ENCODE measurements around the gene CDKN2D. TPM values are rescaled to one million over a fixed set of nuclear protein-coding genes. Genes with fewer than 3 reads are reported as not detected.

CDKN2D gene
- 17.2 TPM for total RNA-seq

GRCh38 chr19:10568826-10569651 is at the start of gene CDKN2D:
CDKN2D (minus strand) TSS chr19:10568979; CDS start chr19:10568653, 326 bp downstream.
- peak; percentile 98 for DNase-seq

- no peak for DNase-seq
Observed at GRCh38 chr19:10617409-10618121, 48.8 kb upstream of the CDKN2D start.

- DNase-seq: no peak
Observed at GRCh38 chr19:10615429-10616023, 46.7 kb upstream of the CDKN2D start.

GRCh38 chr19:10612499-10613119 is 43.8 kb upstream of the CDKN2D start:
- DNase-seq: no peak

GRCh38 chr19:10611907-10612306 is 43.1 kb upstream of the CDKN2D start:
- no peak for DNase-seq

- no peak for DNase-seq
Observed at GRCh38 chr19:10604460-10604980, 35.7 kb upstream of the CDKN2D start.

- no peak for DNase-seq
Observed at GRCh38 chr19:10603873-10604459, 35.2 kb upstream of the CDKN2D start.

- DNase-seq: peak; percentile 30
Observed at GRCh38 chr19:10603084-10603872, 34.5 kb upstream of the CDKN2D start.

- DNase-seq: peak; percentile 51
Observed at GRCh38 chr19:10602330-10603083, 33.7 kb upstream of the CDKN2D start.

GRCh38 chr19:10601999-10602329 is 33.2 kb upstream of the CDKN2D start:
- DNase-seq: no peak

- no peak for DNase-seq
Observed at GRCh38 chr19:10600149-10600548, 31.4 kb upstream of the CDKN2D start.

- no peak for DNase-seq
Observed at GRCh38 chr19:10593820-10594637, 25.2 kb upstream of the CDKN2D start.

GRCh38 chr19:10593148-10593547 is 24.4 kb upstream of the CDKN2D start:
- no peak for DNase-seq

- no peak for DNase-seq
Observed at GRCh38 chr19:10587839-10588150, 19.0 kb upstream of the CDKN2D start.

- no peak for DNase-seq
Observed at GRCh38 chr19:10587022-10587838, 18.5 kb upstream of the CDKN2D start, which contains the start of gene AP1M2. AP1M2 (minus strand) TSS chr19:10587312; CDS start chr19:10587231, 81 bp downstream.

GRCh38 chr19:10586396-10586795 is 17.6 kb upstream of the CDKN2D start:
- DNase-seq: no peak

GRCh38 chr19:10583036-10583776 is 14.4 kb upstream of the CDKN2D start:
- DNase-seq: no peak

- no peak for DNase-seq
Observed at GRCh38 chr19:10582091-10582490, 13.3 kb upstream of the CDKN2D start.
